Heart left ventricle (tissue), 16 donors: ENCODE data around the gene AVPI1. TPM values are rescaled to one million over a fixed set of nuclear protein-coding genes. Genes with fewer than 3 reads are reported as not detected.

Experiments used
- ATAC-seq, 4 donors: fragments of 200-7000 bp; cut with Tn5 transposase; one replicate each; pipeline ENCODE4 v1.9.1; 2020 to 2022; ENCODE audit warnings: moderate library complexity in 4 of 4, mild to moderate bottlenecking in 3 of 4, moderate number of reproducible peaks in 1 of 4
- DNase-seq, 5 donors: peaks; one replicate each; pipeline ENCODE4 v3.0.0-alpha.2; 2020
- H3K27ac ChIP-seq, 12 donors: fragments of 200-600 bp; sonication (generic) in 4 of 12; one replicate each; pipeline versions ENCODE4 v1.5.0 to v1.8.0; 2016 to 2022; ENCODE audit warnings: mild to moderate bottlenecking in 2 of 12
- H3K27me3 ChIP-seq, 9 donors: fragments of 200-600 bp; sonication (generic) in 2 of 9; one replicate each; pipeline versions ENCODE4 v1.5.1 to v1.8.0; 2016 to 2022; ENCODE audit warnings: mild to moderate bottlenecking in 3 of 9
- H3K36me3 ChIP-seq, 9 donors: fragments of 200-600 bp; sonication (generic) in 2 of 9; one replicate each; pipeline versions ENCODE4 v1.5.0 to v1.8.0; 2018 to 2022; ENCODE audit warnings: mild to moderate bottlenecking in 2 of 9
- H3K4me1 ChIP-seq, 12 donors: fragments of 200-600 bp; sonication (generic) in 4 of 12; one replicate each; pipeline versions ENCODE4 v1.5.0 to v1.8.0; 2016 to 2022; ENCODE audit warnings: mild to moderate bottlenecking in 3 of 12
- H3K4me3 ChIP-seq, 12 donors: fragments of 200-600 bp; sonication (generic) in 4 of 12; one replicate each; pipeline versions ENCODE4 v1.5.0 to v1.8.0; 2017 to 2022; ENCODE audit warnings: mild to moderate bottlenecking in 9 of 12, moderate library complexity in 4 of 12
- H3K9me3 ChIP-seq, 12 donors: fragments of 200-600 bp; sonication (generic) in 4 of 12; one replicate each; pipeline versions ENCODE4 v1.5.0 to v1.8.0; 2016 to 2022; ENCODE audit warnings: mild to moderate bottlenecking in 1 of 12
- CTCF ChIP-seq, 12 donors: fragments of 200-600 bp; sonication (generic) in 4 of 12; IDR thresholded peaks; one replicate each; pipeline versions ENCODE4 v1.5.0 to v1.8.0; 2018 to 2022; ENCODE audit warnings: antibody characterized with exemption in 12 of 12, mild to moderate bottlenecking in 5 of 12
- POLR2A ChIP-seq, 2 donors: fragments of 450-650 bp; IDR thresholded peaks; one replicate each; pipeline ENCODE4 v1.6.1; 2017; ENCODE audit warnings: antibody characterized with exemption in 2 of 2, mild to moderate bottlenecking in 2 of 2, moderate library complexity in 2 of 2
- WGBS, 4 donors: extraction: QIAGEN DNeasy Blood & Tissue Kit in 2 of 4; methylation state at CpG; one replicate each; pipeline versions ENCODE4 v1.1.5 to v1.1.7; 2013 to 2018; 5-methylcytosine and 5-hydroxymethylcytosine counted together
- intact Hi-C, 10 donors: fragments of 100-400 bp; cut with DNase I; formaldehyde crosslinking; loops; one replicate each; pipeline versions ENCODE4 v1.11.1 to v1.14.2; 2022
- polyA plus RNA-seq, 2 donors: library from polyadenylated mRNA; stranded (reverse); fragments of 200-250 nt; gene quantifications; one replicate each; pipeline ENCODE4 v1.2.3, GENCODE V29; 2013
- total RNA-seq, 9 donors: library from RNA; depleted of rRNA in 2 of 9; stranded (reverse); fragments of >200 nt in 2 of 9; fragmentation: NEBNext Ultra II Directional in 3 of 9; extraction: Animal tissue kit (Norgen Biotek cat#: 25700) in 3 of 9; gene quantifications; one replicate each; pipeline versions ENCODE4 v1.1.0 to v1.2.4, GENCODE V29; 2016 to 2023
- donor health status: ischemic (EF 13 %, LVEDD 7.1; RV severe dilation, severe dysfunction).
- donor health status: healthy with polysubstance abuse.
- donor health status: DM: no; HTN: yes; CAD: no.
- donor health status: DM: no; HTN: no; CAD: no.
- donor health status: ischemic (EF 25% LVEDD 6.9; RV normal size, moderate dysfunction).
- donor health status: ischemic (EF 25% LVEDD 5.7; RV mildly dilated, moderate dysfunction).
- donor health status: healthy.
- donor health status: DM: yes; HTN: yes; CAD: no.
- donor health status: ischemic (EF 35%, LVEDD 5.7; RV mildly dilated, moderate dysfunction).
- donor health status: nonischemic (EF 11% LVEDD 7.7; RV severe dilation, severe dysfunction).
- donor health status: DM: yes; HTN: yes; CAD: no.
- donor health status: PGD.
- donor health status: ischemic (EF 29% LVEDD 5.4; RV normal size, mild dysfunction).
- donor health status: nonischemic (EF 23%, LVEDD 6.1; RV moderate dilation, normal function).

The AVPI1 gene
- total and polyA plus RNA-seq, 11 donors: 6.6 to 38.6 (median 9.9) TPM

- Histone ChIP-seq H3K9me3 (no peaks in the 10 kb centered on the region), H3K27ac (peak within 1 kb of the TSS; percentile 81 to 98 (median 92)), H3K36me3 (peaks cover 0 to 20% (median 0%) of the 10 kb centered on the region in 9 donors), H3K4me3 (peak within 1 kb of the TSS; percentile 50 to 86 (median 68)), H3K27me3 (no peaks in the 10 kb centered on the region), H3K4me1 (peaks cover 0 to 64% (median 29%) of the 10 kb centered on the region in 12 donors)
- ATAC-seq (peak in 3 of 4 donors; percentile 45 to 65 (median 57)), DNase-seq (peak; percentile 81 to 86 (median 84))
- intact Hi-C loops: loop anchor here in 1 of 10 donors (2.0 kb wide), 1 partner anchor 21 kb away; no protein-coding TSS in a partner anchor
- no peak for TF ChIP-seq CTCF (IDR thresholded peaks at IDR 0.05)
- peak in 1 of 2 donors; percentile 11 for TF ChIP-seq POLR2A (IDR thresholded peaks at IDR 0.05)
- WGBS, 4 donors: 7 to 9% (median 8%) methylated on average over 37 of the region's 37 CpGs
Measured at GRCh38 chr10:97713339-97713825, 26.3 kb upstream of the AVPI1 start, which contains the start of gene MARVELD1. TSS of gene MARVELD1 (plus strand) at chr10:97713730. CDS start at chr10:97713877, 147 bp downstream.

- Histone ChIP-seq H3K27ac (peak overlapping the region in 2 of 12 donors; percentile 13 to 98), H3K4me1 (peaks cover 0 to 50% (median 22%) of the 10 kb centered on the region in 12 donors), H3K27me3 (no peaks in the 10 kb centered on the region), H3K4me3 (no peak overlapping the region), H3K36me3 (peaks cover 0 to 9% (median 0%) of the 10 kb centered on the region in 9 donors), H3K9me3 (no peaks in the 10 kb centered on the region)
- WGBS, 4 donors: 82 to 90% (median 84%) methylated on average over 9 of the region's 9 CpGs
- ATAC-seq (no peak), DNase-seq (no peak)
- TF ChIP-seq POLR2A (IDR thresholded peaks at IDR 0.05) (no peak), CTCF (IDR thresholded peaks at IDR 0.05) (no peak)
- intact Hi-C loops: loop anchor here in 1 of 10 donors (2.0 kb wide), 1 partner anchor 23 kb away; no protein-coding TSS in a partner anchor
Measured at GRCh38 chr10:97711640-97712572, 24.9 kb upstream of the AVPI1 start.

DNA sequence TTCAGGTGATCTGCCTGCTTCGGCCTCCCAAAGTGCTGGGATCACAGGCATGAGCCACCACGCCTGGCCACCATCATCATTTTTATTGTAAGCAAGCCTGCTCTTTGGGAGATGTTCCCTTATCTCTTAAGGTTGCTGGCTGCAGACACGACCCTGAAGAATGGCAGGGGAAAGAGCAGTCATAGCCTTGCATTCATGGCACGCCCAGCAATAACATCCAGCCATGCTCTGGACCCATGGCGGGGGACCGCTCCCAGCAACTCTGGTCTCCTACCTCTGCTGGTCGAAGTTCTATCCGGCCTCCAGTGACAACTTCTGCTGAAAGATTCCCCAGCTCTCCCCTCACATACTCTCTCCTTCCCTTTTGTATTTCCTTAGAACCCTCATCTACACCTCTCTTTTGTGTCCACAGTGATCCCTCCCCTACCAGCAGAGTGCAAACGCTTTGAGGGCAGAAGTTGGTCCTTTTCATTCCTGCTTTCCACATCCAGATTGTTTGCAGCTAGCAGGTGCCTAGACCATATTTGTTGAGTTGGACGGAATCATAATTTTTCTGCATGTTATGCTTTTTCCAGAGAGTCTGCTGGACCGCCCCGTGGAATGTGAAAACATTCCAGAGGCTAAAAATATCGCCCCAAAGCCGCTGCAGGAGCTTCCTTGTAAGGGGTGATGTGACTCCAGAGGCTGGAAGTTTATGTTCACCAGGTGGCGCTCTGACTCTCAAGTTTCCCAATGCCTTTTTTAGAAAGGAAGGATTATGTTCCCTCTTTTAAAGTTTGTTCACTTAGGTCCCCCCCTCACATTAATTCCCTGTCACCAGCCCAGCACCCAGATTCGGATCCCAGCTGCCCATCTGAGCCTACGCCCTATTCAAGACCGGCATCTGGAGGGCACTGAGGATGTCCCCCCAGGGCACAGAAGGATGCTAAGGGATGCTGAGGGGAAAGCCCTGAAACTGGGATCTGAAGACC is 22.2 kb upstream of the AVPI1 start:
- Histone ChIP-seq H3K27ac (peak overlapping the region in 4 of 12 donors; percentile 9 to 59 (median 27)), H3K27me3 (no peaks in the 10 kb centered on the region), H3K9me3 (no peaks in the 10 kb centered on the region), H3K4me1 (peaks cover 0 to 26% (median 12%) of the 10 kb centered on the region in 12 donors), H3K4me3 (no peak overlapping the region), H3K36me3 (no peaks in the 10 kb centered on the region)
- TF ChIP-seq CTCF (IDR thresholded peaks at IDR 0.05) (peak; percentile 38 to 80 (median 68)), POLR2A (IDR thresholded peaks at IDR 0.05) (no peak)
- 40 to 44% (median 41%) methylated on average over 17 to 18 of the region's 18 CpGs for WGBS, 4 donors
- intact Hi-C loops: loop anchor here in 6 of 10 donors (1.0 to 2.0 kb wide), 2 partner anchors 22 kb away; no protein-coding TSS in a partner anchor
- peak in 4 of 5 donors; percentile 51 to 80 (median 77) for DNase-seq
- peak in 2 of 4 donors; percentile 30 to 49 for ATAC-seq
